Activated T-cell treated with anti-CD3 and anti-CD28 coated beads, Interleukin-2, amount 50 U/mL, for 72 hours (primary cell): Measurements from ENCODE around the gene SHC1. TPM values are rescaled to one million over a fixed set of nuclear protein-coding genes. Genes with fewer than 3 reads are reported as not detected.

Experiments
- ATAC-seq, 2 donors: fragments of 150-1000 bp; cut with Tn5 transposase; replicated peaks in 1 of 2; 2 replicates each; pipeline ENCODE4 v1.10.0; 2021; ENCODE audit warnings: moderate library complexity in 2 of 2, mild to moderate bottlenecking in 1 of 2
- DNase-seq, 2 donors: peaks; one replicate each; pipeline ENCODE4 v3.0.0; 2021 to 2022; ENCODE audit warnings: mixed read lengths in 1 of 2
- H3K27ac Mint-ChIP-seq: one replicate; pipeline ENCODE4 v1.8.0; 2022; ENCODE audit warnings: mild to moderate bottlenecking, moderate library complexity, mixed read lengths
- H3K27me3 Mint-ChIP-seq: one replicate; pipeline ENCODE4 v1.8.0; 2022; ENCODE audit warnings: low read depth, mixed read lengths
- H3K36me3 Mint-ChIP-seq, 2 donors: one replicate each; pipeline ENCODE4 v1.8.0; 2022; ENCODE audit warnings: mixed read lengths in 2 of 2, mild to moderate bottlenecking in 1 of 2; ENCODE audit not compliant: insufficient read depth in 2 of 2
- H3K4me1 Mint-ChIP-seq: one replicate; pipeline ENCODE4 v1.8.0; 2022; ENCODE audit warnings: low read depth, mixed read lengths
- H3K4me3 Mint-ChIP-seq, 2 donors: one replicate each; pipeline ENCODE4 v1.8.0; 2022; ENCODE audit warnings: mild to moderate bottlenecking in 2 of 2, mixed read lengths in 2 of 2, moderate library complexity in 2 of 2
- H3K9me3 Mint-ChIP-seq, 2 donors: one replicate each; pipeline ENCODE4 v1.8.0; 2022; ENCODE audit warnings: mixed read lengths in 2 of 2
- total RNA-seq, 2 donors: library from RNA; stranded (reverse); gene quantifications; one replicate each; pipeline ENCODE4 v1.2.3, GENCODE V29; 2022

SHC1 gene
- total RNA-seq, 2 donors from 2014 or later: 55.8 to 58.6 TPM

DNA sequence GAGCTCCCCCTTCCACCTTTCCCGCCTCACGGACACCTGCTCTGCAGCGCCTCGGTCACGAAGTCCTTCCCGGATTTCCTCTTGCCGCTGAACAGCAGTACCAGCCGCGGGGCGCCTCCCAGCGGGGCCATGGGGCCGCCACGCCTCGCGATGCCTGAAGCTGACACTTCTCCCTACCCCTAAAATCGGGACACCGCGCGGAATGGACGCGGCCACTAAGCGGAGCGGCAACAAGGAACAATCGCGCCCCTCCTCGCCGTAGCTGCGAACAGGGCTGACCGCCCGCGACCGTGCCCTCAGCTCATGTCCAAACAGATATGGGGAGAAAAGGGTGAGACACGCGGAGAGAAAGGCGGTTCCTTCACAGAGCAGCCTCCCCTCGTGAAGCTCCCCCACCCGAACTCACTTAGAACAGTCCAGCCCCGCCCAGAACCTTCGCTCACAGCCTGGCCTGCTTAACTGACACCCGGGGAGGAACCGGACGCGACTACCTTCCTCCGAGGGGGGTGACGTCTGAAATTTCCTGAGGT, 33.9 kb downstream of the SHC1 start, which contains the start of gene PMVK:
TSS of gene PMVK (minus strand) at position 165 of the 530 bp plus-strand sequence. CDS start at position 131, 34 bp downstream.
- peak; percentile 82 to 84 for ATAC-seq
- no peaks in the 10 kb centered on the region for H3K27me3 Mint-ChIP-seq
- peaks cover 2 to 3% of the 10 kb centered on the region in 2 donors for H3K36me3 Mint-ChIP-seq
- H3K9me3 Mint-ChIP-seq: no peaks in the 10 kb centered on the region
- DNase-seq: peak; percentile 94 to 96
- H3K4me3 Mint-ChIP-seq: peak within 1 kb of the TSS; percentile 93 to 98
- H3K27ac Mint-ChIP-seq: peak within 1 kb of the TSS; percentile 98
- H3K4me1 Mint-ChIP-seq: peaks cover 64% of the 10 kb centered on the region

DNA sequence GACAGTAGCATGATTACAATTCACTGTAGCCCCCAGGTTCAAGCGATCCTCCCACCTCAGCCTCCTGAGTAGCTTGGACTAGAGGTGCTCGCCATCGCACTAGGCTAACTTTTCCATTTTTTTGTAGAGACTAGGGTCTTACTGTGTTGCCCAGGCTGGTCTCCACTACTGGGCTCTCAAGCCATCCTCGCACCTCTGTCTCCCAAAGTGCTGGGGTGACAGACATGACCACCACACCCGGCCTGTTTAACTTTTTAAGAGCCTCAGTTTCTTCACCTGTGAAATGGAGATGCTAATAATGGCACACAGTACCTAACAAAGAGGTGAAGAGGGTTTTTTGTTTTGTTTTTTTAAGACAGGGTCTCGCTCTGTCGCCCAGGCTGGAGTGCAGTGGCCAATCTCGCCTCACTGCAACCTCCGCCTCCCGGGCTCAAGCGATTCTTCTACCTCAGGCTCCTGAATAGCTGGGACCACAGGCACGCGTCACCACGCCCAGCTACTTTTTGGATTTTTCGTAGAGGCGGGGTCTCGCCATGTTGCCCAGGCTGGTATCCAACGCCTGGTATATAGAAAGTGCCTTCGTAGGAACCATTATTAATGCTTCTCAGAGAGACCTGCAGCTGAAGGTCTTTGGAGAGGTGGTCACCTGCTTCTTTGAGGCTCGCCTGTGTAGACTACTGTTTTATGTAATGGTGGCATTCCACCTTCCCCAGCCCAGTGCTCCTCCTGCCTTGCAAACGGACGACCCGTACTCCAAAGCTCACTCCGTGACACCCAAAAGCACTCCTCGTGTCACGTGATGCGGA, 34.6 kb downstream of the SHC1 start:
- Mint-ChIP-seq H3K27ac (peak overlapping the region; percentile 98), H3K4me1 (peaks cover 57% of the 10 kb centered on the region), H3K27me3 (no peaks in the 10 kb centered on the region), H3K9me3 (no peaks in the 10 kb centered on the region), H3K36me3 (peaks cover 2 to 3% of the 10 kb centered on the region in 2 donors), H3K4me3 (peak overlapping the region; percentile 93 to 98)
- DNase-seq: no peak
- ATAC-seq: no peak

DNA sequence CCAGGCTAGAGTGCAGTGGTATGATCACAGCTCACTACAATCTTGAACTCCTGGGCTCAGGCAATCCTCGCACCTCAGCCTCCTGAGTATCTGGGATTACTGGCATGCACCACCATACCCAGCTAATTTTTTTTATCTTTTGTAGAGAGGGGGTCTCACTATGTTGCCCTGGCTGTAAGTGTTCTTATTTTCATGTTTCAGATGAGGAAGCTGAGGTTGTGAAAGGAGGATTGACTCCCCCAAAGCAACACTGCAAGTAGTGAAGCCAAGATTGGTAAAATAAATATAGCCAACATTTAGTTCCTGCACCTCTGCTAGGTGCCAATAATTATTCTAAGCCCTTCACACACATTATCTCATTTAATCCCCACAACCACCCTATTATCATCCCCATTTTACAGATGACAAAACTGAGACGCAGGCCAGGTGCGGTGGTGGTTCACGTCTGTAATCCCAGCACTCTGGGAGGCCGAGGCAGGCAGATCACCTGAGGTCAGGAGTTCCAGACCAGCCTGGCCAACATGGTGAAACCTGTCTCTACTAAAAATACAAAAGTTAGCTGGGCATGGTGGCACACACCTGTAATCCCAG, 36.1 kb downstream of the SHC1 start:
- no peak for DNase-seq
- H3K27ac Mint-ChIP-seq: peak overlapping the region; percentile 32
- no peaks in the 10 kb centered on the region for H3K27me3 Mint-ChIP-seq
- no peaks in the 10 kb centered on the region for H3K9me3 Mint-ChIP-seq
- ATAC-seq: no peak
- H3K4me1 Mint-ChIP-seq: peaks cover 44% of the 10 kb centered on the region
- peak overlapping the region; percentile 15 to 23 for H3K4me3 Mint-ChIP-seq
- peaks cover 2 to 3% of the 10 kb centered on the region in 2 donors for H3K36me3 Mint-ChIP-seq

DNA sequence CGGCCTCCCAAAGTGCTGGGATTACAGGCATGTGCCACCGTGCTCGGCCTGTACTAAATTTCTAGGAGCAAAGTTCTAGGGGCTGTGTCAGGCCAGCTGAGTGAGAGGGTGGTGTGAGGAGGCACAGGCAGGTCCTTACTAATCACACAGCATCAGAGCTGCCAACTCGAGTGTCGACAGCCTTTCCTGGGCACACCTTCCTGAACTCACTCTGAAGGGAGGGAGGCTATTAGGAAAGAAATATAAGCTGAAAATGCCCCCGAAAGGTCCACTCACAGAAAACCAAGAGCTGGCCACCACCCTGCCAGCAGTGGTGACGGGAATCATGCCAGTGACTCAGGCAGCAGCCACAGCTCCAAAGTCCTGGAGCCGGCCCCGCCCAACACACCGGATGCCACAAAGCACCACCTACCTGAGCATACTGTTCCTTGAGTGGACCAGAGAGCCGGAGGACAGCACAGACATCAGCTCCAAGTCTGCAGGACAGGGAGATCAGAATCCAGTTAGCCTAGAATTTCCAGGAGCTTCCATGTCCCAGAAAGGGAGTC, 38.5 kb downstream of the SHC1 start:
- Mint-ChIP-seq H3K36me3 (peaks cover 5 to 7% of the 10 kb centered on the region in 2 donors), H3K9me3 (no peaks in the 10 kb centered on the region), H3K4me3 (no peak overlapping the region), H3K4me1 (peaks cover 22% of the 10 kb centered on the region), H3K27ac (no peak overlapping the region), H3K27me3 (no peaks in the 10 kb centered on the region)
- no peak for ATAC-seq
- no peak for DNase-seq

DNA sequence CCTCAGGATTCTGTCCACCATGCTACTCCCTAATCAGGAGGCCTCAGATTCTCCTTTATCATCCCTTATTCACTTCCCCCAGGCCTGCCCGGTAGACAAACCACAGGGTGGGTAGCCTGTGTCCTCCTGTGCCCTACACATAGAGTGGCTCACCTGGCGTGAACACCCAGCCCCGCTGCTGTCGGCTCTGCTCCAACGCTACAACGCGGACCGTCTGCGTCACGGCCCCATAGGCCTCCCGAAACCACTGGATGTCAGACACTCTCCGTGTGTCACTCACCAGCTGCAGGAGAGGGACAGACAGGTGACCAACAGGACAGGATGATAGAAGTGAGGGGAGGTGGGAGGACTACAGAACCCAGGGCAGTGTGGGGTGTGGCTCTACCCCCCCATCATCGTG, 44.3 kb downstream of the SHC1 start:
- no peak for ATAC-seq
- Mint-ChIP-seq H3K4me1 (no peaks in the 10 kb centered on the region), H3K9me3 (no peaks in the 10 kb centered on the region), H3K4me3 (no peak overlapping the region), H3K27me3 (no peaks in the 10 kb centered on the region), H3K36me3 (peaks cover 6% of the 10 kb centered on the region in 2 donors), H3K27ac (peak overlapping the region; percentile 71)
- DNase-seq: no peak

DNA sequence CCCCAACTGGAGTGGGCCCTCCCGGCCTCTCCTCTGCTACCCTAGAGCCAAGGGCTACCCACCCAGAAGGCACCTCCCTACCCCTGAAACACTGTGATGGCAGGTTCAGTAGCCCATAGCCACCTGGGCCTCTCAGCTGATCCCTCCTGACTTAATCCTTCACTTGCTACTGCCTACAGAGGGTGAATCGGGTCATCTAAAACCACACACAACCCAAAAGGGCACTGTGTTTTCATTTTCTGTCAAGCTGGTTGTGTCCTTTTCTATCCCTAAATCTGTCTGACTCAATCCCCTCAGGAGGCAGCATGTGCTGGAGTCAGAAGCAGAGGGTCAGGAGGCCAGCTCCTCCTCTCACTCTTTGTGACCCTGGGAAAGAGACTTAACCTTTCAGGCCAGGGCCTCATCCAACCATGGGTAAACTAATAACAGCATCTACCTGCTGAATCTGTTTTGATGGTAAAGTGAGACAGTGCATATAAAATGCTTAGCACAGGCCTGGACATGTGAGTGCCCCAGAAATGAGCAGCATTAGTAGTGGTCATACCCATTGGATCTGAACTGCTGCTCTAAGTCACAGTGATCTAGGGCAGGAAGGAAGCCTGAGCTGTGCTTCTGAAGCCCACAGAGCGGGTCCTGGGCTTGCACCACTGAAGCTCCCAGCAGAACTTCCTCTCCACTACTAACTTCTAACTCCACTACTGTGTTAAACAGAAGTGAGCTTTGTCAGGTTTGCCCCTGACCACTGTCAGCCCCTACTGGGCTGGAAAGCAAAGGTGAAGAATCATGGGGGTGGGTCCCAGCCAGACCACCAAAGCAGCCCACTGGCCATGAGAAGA, 45.0 kb downstream of the SHC1 start:
- peaks cover 6% of the 10 kb centered on the region in 2 donors for H3K36me3 Mint-ChIP-seq
- DNase-seq (no peak), ATAC-seq (peak in 1 of 2 donors; percentile 44)
- no peak overlapping the region for H3K4me3 Mint-ChIP-seq
- H3K27ac Mint-ChIP-seq: peak overlapping the region; percentile 72
- no peaks in the 10 kb centered on the region for H3K4me1 Mint-ChIP-seq
- no peaks in the 10 kb centered on the region for H3K9me3 Mint-ChIP-seq
- no peaks in the 10 kb centered on the region for H3K27me3 Mint-ChIP-seq

DNA sequence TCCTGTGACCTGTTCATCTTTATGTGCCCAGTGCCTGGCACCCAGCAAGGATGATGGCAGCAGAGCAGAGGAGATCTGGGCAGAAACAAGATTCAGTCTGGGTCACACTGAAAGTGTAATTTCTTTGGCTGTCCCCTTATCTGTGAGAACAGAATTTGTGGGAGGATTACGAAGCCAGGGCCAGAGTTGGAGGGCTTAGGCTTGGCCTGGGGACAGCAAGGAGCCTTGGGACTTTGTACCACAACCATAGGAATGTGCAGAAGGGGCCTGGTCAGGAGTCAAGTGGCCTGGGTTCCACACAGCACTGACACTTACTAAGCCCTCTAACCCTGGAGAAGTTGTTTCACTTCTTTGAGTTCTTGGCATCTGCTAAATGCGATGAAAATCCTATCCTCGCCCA, 46.9 kb downstream of the SHC1 start:
- H3K27ac Mint-ChIP-seq: peak overlapping the region; percentile 12
- peaks cover 6% of the 10 kb centered on the region in 2 donors for H3K36me3 Mint-ChIP-seq
- no peaks in the 10 kb centered on the region for H3K27me3 Mint-ChIP-seq
- H3K4me3 Mint-ChIP-seq: no peak overlapping the region
- DNase-seq (no peak), ATAC-seq (no peak)
- no peaks in the 10 kb centered on the region for H3K9me3 Mint-ChIP-seq
- H3K4me1 Mint-ChIP-seq: no peaks in the 10 kb centered on the region

DNA sequence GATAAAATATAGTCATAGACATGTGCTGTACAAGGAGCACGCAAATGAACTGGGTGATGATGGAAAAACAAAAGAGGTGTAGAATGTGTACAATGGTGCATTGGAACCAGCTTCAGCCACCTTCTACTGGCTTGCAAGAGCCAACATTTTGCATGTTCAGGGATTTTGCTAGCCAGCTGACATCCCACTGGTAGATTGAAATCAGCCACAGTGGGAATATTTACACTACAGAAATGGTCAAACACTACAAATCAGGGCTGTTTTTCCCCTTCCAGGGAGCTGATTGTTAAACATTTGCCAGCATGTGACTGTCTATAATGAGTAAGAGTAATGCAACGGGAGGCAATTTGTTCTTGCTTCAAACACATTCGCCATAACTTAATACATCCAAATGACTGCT, 57.3 kb downstream of the SHC1 start:
- DNase-seq (no peak), ATAC-seq (no peak)
- no peaks in the 10 kb centered on the region for H3K9me3 Mint-ChIP-seq
- no peak overlapping the region for H3K4me3 Mint-ChIP-seq
- peaks cover 0 to 7% of the 10 kb centered on the region in 2 donors for H3K36me3 Mint-ChIP-seq
- H3K27me3 Mint-ChIP-seq: no peaks in the 10 kb centered on the region
- H3K27ac Mint-ChIP-seq: no peak overlapping the region
- H3K4me1 Mint-ChIP-seq: no peaks in the 10 kb centered on the region

DNA sequence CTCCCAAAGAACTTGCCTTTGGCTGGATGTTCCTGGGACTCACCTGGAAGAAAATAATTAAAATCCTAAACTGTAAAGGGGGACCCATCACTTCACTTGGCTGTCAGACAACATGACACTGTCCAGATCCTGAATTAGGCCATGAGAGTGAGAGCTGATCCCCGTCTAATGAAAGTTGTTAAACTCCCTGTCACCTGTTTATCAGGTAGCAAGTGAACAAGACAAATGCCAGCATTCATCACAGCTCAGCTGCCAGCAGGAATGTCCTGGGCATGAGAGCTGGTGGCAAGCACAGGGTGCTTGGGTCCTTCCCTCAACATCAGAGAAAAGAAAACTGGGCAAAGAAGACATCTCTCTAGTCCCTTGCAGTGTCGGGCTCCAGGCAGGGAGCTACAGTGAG, 57.8 kb downstream of the SHC1 start:
- no peaks in the 10 kb centered on the region for H3K4me1 Mint-ChIP-seq
- no peak overlapping the region for H3K27ac Mint-ChIP-seq
- no peaks in the 10 kb centered on the region for H3K27me3 Mint-ChIP-seq
- DNase-seq (no peak), ATAC-seq (no peak)
- H3K4me3 Mint-ChIP-seq: no peak overlapping the region
- peaks cover 0 to 7% of the 10 kb centered on the region in 2 donors for H3K36me3 Mint-ChIP-seq
- H3K9me3 Mint-ChIP-seq: no peaks in the 10 kb centered on the region

Other genes with a start within 250 kb of the SHC1 start
- gene KCNN3, start 100.5 kb downstream of the SHC1 start, total RNA-seq: under 1 TPM; 0.10 to 0.42 TPM
- gene PMVK, start 34.0 kb downstream of the SHC1 start, total RNA-seq: 10 to 100 TPM; 32.4 to 34.6 TPM
- gene PBXIP1, start 14.6 kb downstream of the SHC1 start, total RNA-seq: 10 to 100 TPM; 28.0 to 48.0 TPM
- gene PYGO2, start 9.0 kb downstream of the SHC1 start, total RNA-seq: 10 to 100 TPM; 43.6 to 45.3 TPM
- gene CKS1B, start 3.9 kb upstream of the SHC1 start, total RNA-seq: 100 to 1,000 TPM; 251 to 304 TPM
- 10 to 100 TPM; 45.5 to 55.1 TPM for gene FLAD1, start 12.6 kb upstream of the SHC1 start, total RNA-seq
- 1 to 10 TPM in 1 of 2 donors, under 1 TPM in 1; 0.65 to 2.3 TPM for gene LENEP, start 22.8 kb upstream of the SHC1 start, total RNA-seq
- gene ZBTB7B, start 32.1 kb upstream of the SHC1 start, total RNA-seq: 100 to 1,000 TPM; 129 to 141 TPM
- gene DCST2, start 63.0 kb upstream of the SHC1 start, total RNA-seq: 1 to 10 TPM; 1.1 to 1.4 TPM
- under 1 TPM in 1 of 2 donors, not detected in 1; 0.10 TPM for gene DCST1, start 63.1 kb upstream of the SHC1 start, total RNA-seq
- gene ADAM15, start 80.6 kb upstream of the SHC1 start, total RNA-seq: 10 to 100 TPM; 40.8 to 42.1 TPM
- gene EFNA4, start 93.0 kb upstream of the SHC1 start, total RNA-seq: 1 to 10 TPM; 3.4 to 4.0 TPM
- gene EFNA3, start 108.1 kb upstream of the SHC1 start, total RNA-seq: 1 to 10 TPM; 4.1 to 4.7 TPM
- gene EFNA1, start 157.1 kb upstream of the SHC1 start, total RNA-seq: 1 to 10 TPM in 1 of 2 donors, under 1 TPM in 1; 1.00 to 1.4 TPM
- 10 to 100 TPM; 65.0 to 66.3 TPM for gene SLC50A1, start 165.1 kb upstream of the SHC1 start, total RNA-seq
- 10 to 100 TPM; 49.4 to 58.9 TPM for gene DPM3, start 169.8 kb upstream of the SHC1 start, total RNA-seq
- gene KRTCAP2, start 202.6 kb upstream of the SHC1 start, total RNA-seq: 100 to 1,000 TPM; 199 to 203 TPM
- gene TRIM46, start 203.1 kb upstream of the SHC1 start, total RNA-seq: 1 to 10 TPM; 8.6 to 9.8 TPM
- 10 to 100 TPM; 24.7 to 28.7 TPM for gene THBS3, start 237.2 kb upstream of the SHC1 start, total RNA-seq
- 10 to 100 TPM; 25.5 to 27.4 TPM for gene MTX1, start 237.9 kb upstream of the SHC1 start, total RNA-seq